Left cardiac atrium (tissue), 4 donors: Measurements from ENCODE around the gene CCDC127. TPM values are rescaled to one million over a fixed set of nuclear protein-coding genes. Genes with fewer than 3 reads are reported as not detected.

Source experiments
- ATAC-seq, 2 donors: fragments of 200-7000 bp; cut with Tn5 transposase; one replicate each; pipeline ENCODE4 v1.9.1; 2020; ENCODE audit warnings: mild to moderate bottlenecking in 2 of 2, moderate library complexity in 2 of 2
- DNase-seq: peaks from one replicate; pipeline ENCODE4 v3.0.0-alpha.2; 2020
- intact Hi-C, 2 donors: fragments of 100-400 bp; cut with DNase I; formaldehyde crosslinking; loops; one replicate each; pipeline versions ENCODE4 v1.14.1 to v1.15.1; 2022 to 2023
- total RNA-seq, 2 donors: library from RNA; stranded (reverse); fragmentation: NEBNext Ultra II Directional; extraction: Animal tissue kit (Norgen Biotek cat#: 25700); gene quantifications; one replicate each; pipeline ENCODE4 v1.2.1, GENCODE V29; 2021
- donor health status: DM: no; HTN: yes; CAD: no.
- donor health status: DM: no; HTN: yes; CAD: no; lungs with severe emphysema.
- donor health status: DM: yes; HTN: yes; CAD: no.
- donor health status: Dilated cardiomyopathy.

Gene CCDC127
- total RNA-seq, 2 donors from 2014 or later, result 7.8 to 9.6 TPM

DNA sequence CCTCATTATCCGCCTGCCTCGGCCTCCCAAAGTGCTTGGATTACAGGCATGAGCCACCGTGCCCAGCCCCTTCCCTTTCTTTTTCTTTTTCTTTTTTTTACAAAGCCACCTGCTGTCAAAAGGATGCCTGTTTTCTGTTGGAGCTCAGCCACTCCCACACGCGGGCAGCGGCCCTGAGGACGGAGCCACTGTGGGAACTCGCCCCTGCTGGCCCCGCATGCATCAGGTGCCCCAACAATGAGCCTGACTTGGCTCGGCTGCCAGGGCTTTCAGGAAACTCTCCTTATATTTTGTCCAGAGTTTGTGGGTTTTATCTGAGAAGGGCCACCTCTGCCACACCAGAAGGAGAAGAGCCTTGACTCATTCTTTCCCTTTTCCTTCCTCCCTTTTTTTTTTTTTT is 63.7 kb downstream of the CCDC127 start:
- ATAC-seq (no peak), DNase-seq (no peak)

GRCh38 chr5:153256-153655 is 64.7 kb downstream of the CCDC127 start:
- ATAC-seq, result no peak
- intact Hi-C loops, result no loop called here
- no peak for DNase-seq

More for the DNA sequence above, 63.7 kb downstream of the CCDC127 start:
- intact Hi-C loops, result no loop called here

DNA sequence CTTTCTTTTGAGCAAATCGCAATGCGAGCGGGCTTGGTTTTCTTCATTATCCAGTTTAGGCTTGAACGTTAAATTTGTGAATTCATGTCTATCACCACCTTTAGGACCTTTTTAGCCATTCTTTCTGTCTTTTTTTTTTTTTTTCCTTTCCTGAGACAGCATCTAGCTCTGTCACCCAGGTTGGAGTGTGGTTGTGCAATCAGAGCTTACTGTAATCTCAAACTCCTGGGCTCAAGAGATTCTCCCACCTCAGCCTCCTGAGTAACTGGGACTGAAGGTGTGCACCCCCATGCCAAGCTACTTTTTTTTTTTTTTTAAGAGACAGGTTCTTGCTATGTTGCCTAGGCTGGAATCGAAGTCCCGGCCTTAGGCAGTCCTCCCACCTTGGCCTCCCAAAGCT is 65.9 kb downstream of the CCDC127 start:
- no peak for DNase-seq
- intact Hi-C loops, result no loop called here
- no peak for ATAC-seq

DNA sequence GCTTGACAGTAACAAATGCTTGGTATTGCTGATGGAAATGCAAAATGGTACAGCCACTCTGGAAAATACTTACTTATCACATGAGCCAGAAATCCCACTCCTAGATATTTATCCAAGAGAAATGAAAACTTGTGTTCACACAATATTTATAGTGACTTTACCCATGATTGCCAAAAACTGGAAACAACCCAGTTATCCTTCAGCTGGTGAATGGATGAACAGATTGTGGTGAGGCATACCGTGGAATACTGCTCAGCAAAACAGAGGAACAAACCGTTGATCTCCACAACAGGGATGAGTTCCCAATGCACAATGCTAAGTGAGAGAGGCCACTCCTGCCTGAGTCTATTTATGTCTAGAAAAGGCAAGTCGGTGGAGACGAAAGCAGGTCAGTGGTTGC is 67.2 kb downstream of the CCDC127 start:
- ATAC-seq (no peak), DNase-seq (no peak)
- intact Hi-C loops, result no loop called here

GRCh38 chr5:149745-150485 is 68.0 kb downstream of the CCDC127 start:
- DNase-seq, result no peak
- intact Hi-C loops, result no loop called here
- ATAC-seq, result no peak

DNA sequence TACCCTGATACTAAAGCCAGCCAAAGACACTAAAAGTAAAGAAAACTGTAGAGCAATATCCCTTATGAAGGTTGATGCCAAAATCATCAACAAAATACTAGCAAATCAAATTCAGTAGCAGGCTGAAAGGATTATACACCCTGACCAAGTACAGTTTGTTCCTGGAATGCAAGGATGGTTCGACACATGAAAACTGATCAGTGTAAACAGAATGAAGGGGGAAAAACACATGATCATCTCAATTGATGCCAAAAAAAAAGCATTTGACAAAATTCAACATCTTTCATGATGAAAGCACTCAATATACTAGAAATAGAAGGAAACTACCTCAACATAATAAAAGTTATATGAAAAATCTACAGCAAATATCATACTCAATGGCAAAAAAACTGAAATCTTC is 70.2 kb downstream of the CCDC127 start:
- no peak for ATAC-seq
- no peak for DNase-seq
- intact Hi-C loops, result no loop called here

Other genes with a start within 250 kb of the CCDC127 start
- gene PLEKHG4B, start 126.0 kb downstream of the CCDC127 start, total RNA-seq, result under 1 TPM; 0.03 to 0.06 TPM
- 10 to 100 TPM; 16.5 to 35.9 TPM for gene LRRC14B, start 26.7 kb downstream of the CCDC127 start, total RNA-seq
- 100 to 1,000 TPM; 395 to 449 TPM for gene SDHA, start 167 bp upstream of the CCDC127 start, total RNA-seq
- gene PDCD6, start 53.5 kb upstream of the CCDC127 start, total RNA-seq, result 10 to 100 TPM; 40.8 to 44.6 TPM
- gene AHRR, start 103.6 kb upstream of the CCDC127 start, total RNA-seq, result 1 to 10 TPM; 1.9 to 3.8 TPM
- gene EXOC3, start 225.0 kb upstream of the CCDC127 start, total RNA-seq, result 10 to 100 TPM; 41.4 to 42.3 TPM